WI38 (cell line): ENCODE measurements around the gene MCL1.
A peak's percentile ranks its signal among the peaks of the same experiment; 100 is the strongest.
"Not testable (repeated sequence)": the region's sequence is repeated elsewhere in the genome, so short reads cannot be mapped to it uniquely, and the experiment has no call there.

Source experiments
- H3K4me3 ChIP-seq: 2 replicates; pipeline ENCODE4 v1.5.1; 2011; ENCODE audit warnings: low read depth, mild to moderate bottlenecking, control low read depth, low read length
- TF ChIP-seq, protein P1 (sequence below): IDR thresholded peaks from 2 replicates; pipeline ENCODE4 v1.5.1; 2012; ENCODE audit warnings: low read depth, mild to moderate bottlenecking, control low read depth, low read length

The MCL1 gene

DNA sequence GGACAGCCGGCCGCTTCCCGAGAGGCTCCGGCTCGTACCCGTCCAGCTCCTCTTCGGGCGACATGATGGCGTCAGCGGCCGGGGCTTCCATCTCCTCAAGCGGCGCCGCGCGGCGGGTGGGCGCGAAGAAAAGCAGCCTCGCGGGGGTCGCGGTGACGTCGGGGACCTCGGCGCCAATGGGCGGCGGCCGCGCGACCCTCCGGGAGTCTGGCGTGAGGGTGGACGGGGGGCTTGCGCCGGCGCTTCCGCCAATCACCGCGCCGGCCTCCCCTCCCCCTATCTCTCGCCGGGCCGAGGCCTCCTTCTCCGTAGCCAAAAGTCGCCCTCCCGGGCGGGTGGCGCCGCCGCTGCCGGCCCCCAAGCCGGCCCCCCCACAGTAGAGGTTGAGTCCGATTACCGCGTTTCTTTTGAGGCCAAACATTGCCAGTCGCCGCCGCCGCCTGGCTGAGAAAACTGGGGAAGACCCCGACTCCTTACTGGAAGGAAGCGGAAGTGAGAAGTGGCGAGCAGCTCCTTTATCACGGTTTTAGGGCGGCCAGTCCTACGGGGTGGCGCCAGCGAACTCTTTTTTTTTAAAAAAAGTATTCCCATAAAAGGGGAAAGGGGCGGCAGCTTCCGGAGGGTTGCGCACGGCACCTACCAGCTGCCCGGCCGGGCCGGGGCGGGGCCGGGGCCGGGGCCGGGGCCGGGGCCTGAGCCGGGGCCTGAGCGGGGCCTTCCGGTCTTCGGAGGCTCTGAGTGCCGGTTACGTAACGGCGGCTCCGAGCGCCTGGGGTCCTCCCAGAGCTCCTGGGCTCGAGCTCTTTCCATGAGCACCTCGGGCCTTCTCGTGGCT lies at the start of gene MCL1:
MCL1 (minus strand) TSS at position 501 of the 835 bp plus-strand sequence; CDS start at position 421, 80 bp downstream.
- TF ChIP-seq, protein P1, sequence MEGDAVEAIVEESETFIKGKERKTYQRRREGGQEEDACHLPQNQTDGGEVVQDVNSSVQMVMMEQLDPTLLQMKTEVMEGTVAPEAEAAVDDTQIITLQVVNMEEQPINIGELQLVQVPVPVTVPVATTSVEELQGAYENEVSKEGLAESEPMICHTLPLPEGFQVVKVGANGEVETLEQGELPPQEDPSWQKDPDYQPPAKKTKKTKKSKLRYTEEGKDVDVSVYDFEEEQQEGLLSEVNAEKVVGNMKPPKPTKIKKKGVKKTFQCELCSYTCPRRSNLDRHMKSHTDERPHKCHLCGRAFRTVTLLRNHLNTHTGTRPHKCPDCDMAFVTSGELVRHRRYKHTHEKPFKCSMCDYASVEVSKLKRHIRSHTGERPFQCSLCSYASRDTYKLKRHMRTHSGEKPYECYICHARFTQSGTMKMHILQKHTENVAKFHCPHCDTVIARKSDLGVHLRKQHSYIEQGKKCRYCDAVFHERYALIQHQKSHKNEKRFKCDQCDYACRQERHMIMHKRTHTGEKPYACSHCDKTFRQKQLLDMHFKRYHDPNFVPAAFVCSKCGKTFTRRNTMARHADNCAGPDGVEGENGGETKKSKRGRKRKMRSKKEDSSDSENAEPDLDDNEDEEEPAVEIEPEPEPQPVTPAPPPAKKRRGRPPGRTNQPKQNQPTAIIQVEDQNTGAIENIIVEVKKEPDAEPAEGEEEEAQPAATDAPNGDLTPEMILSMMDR: no peak
- peak within 1 kb of the TSS; percentile 95 for H3K4me3 ChIP-seq

DNA sequence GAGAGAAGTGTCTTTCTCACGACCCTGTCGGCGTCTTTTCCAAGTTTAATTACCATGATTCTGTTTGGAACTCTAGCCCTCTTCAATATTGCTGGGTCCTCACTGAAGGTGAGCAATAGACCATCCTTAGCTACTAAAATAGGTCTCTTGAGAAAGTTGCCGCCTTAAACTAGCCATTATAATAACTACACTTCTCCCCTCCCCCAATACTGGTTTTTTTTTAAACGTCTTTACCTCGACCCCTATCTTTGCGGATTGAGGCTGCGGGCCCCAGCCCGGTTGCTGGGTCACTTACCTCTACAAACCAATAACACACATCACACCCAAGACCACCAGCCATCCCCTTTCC lies 49.3 kb upstream of the MCL1 start:
- peak overlapping the region; percentile 87 for H3K4me3 ChIP-seq
- TF ChIP-seq, protein P1: no peak

DNA sequence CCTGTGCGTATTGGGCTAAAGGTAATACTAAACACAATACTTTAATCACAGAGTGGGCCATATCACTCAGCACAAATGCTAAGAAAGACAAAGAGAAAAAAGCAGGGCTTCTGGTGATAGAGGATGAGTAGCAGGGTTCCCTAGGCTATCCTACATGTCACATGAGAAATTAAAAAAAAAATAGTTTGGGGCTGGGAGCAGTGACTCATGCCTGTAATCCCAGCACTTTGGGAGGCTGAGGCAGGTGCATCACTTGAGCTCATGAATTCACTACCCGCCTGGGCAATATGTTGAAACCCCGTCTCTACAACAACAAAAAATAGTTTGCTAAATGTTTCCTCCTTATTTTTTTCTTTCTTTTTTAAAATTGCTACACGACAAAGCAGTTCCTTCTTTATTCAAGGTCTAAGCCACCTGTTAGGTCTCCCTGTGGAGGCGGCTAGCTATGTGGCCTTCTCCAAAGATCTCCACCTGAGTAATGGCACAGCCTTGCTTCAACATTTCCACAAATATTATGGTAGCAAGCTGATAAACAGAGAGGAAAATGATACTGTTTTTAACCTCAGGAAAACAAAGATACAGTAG lies 48.5 kb upstream of the MCL1 start:
- TF ChIP-seq, protein P1: no peak
- H3K4me3 ChIP-seq: peak overlapping the region; percentile 87

DNA sequence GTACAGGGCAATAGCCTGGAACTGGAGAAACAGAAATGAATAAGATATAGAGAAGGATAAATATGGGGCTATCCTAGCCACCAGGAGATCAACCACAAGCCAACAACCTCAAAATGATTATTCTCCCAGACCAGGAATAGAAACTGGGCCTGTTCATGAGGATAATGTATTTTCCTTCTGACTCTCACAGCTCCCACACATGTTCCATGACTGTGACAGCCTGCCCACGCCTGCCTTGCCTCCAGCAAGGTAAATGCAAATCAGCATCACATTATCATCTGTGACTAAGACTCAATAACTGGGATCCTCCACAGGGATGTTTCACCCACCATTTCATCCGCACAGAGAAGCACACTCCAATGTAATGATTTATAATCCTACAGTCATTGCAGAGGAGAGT lies 46.7 kb upstream of the MCL1 start:
- H3K4me3 ChIP-seq: no peak overlapping the region
- TF ChIP-seq, protein P1: no peak

DNA sequence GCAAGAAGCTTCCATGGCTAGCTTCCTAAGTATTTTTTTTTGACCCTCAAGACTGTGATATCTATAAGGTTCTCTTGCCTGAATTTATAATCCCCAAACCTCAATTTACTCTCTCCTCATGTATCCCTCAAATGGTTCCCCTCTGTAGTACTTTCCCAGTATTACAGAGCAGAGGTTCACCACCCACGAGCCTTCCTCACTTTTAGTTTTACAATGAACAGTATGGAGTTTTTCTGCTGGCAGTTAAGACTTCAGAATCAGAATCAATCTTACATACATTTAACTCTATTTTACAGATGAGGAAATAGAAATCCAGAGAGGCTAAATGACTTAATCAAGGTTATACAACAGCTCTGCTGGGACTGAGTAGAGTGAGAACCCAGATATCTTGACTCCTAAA lies 45.1 kb upstream of the MCL1 start:
- H3K4me3 ChIP-seq: not testable (repeated sequence)

DNA sequence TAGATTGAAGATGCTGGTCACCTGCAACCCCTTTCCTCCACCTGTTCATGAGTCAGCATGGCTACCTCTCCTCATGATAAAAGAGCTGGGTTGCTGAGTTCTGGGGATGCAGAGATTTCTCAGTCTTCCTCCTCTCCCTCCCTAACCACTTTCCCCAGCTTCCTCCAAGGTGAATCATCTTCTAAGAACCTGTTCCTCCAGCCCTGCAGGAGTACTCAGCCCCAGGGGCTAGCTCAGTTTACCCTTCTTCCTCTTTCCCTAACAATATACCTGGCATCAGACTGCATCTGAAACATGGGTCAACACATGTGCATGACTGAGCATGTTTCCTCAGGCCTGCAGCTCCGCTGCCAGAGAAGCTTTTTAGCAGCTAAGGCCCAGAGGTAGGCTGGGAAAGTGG lies 44.7 kb upstream of the MCL1 start:
- not testable (repeated sequence) for H3K4me3 ChIP-seq

DNA sequence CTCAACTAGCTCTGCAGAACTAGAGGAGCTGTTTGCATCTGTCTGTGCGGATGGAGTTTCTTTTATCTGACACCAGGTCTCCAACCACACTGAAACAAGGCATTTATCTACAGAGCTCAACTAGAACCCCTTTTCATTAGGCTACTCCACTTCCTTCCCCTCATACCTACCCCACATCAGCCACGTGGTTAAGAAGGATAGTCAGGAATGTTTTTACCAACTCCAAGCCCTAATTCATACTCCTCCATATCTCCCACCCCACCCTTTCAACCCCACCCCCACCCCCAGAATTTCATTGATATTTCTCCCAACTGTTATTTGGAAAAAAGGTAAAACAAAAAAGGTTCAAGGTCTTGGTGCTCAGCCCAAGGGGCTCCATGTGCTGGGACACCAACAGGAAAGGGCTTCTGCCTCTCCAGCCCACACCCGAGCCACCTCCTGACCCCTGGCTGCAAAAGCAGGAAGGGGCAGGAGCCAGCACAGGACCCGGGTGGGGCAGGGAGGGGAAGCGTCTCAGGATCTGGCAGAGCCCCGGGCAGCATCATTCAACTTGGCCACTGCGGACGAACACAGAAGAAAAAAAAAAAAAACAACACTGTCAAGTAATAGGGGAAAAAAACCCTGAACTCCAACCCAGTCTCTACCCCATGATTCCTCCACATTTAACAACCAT lies 43.0 kb upstream of the MCL1 start:
- H3K4me3 ChIP-seq: no peak overlapping the region
- TF ChIP-seq, protein P1: no peak
